SK-N-MC (cell line): Measurements from ENCODE around the gene CDRT4.

ENCODE experiments used
- DNase-seq: peaks from one replicate; pipeline ENCODE4 v3.0.0-alpha.2; 2011; ENCODE audit warnings: low read depth, low spot score
- H3K27ac ChIP-seq: fragments of 200-600 bp; sonication (generic); 2 replicates; pipeline ENCODE4 v1.5.1; 2016; ENCODE audit warnings: mixed run types
- H3K36me3 ChIP-seq: fragments of 200-600 bp; sonication (generic); 2 replicates; pipeline ENCODE4 v1.6.1; 2017; ENCODE audit warnings: antibody characterized with exemption, low read length, mixed read lengths; ENCODE audit not compliant: insufficient read depth
- H3K4me3 ChIP-seq: fragments of 200-600 bp; sonication (generic); 2 replicates; pipeline ENCODE4 v1.5.1; 2016
- H3K9ac ChIP-seq: fragments of 200-600 bp; sonication (generic); 2 replicates; pipeline ENCODE4 v1.8.0; 2017; ENCODE audit warnings: mixed run types, mixed read lengths; ENCODE audit not compliant: insufficient read length
- H3K9me3 ChIP-seq: fragments of 200-600 bp; sonication (generic); 2 replicates; pipeline ENCODE4 v1.6.1; 2017; ENCODE audit warnings: low read depth, mild to moderate bottlenecking, antibody characterized with exemption, low read length, moderate library complexity, mixed read lengths
- EZH2 ChIP-seq: fragments of 200-600 bp; sonication (generic); IDR thresholded peaks from one replicate; pipeline ENCODE4 v1.6.1; 2017; ENCODE audit warnings: antibody characterized with exemption
- FOXP2 ChIP-seq: optimal IDR thresholded peaks from 2 replicates; pipeline ENCODE3; 2011; ENCODE audit warnings: mild to moderate bottlenecking, moderate library complexity; ENCODE audit not compliant: insufficient read depth; ENCODE audit errors: extremely low read length, control extremely low read depth
- POLR2AphosphoS5 ChIP-seq: IDR thresholded peaks from 2 replicates; pipeline ENCODE4 v1.6.1; 2012; ENCODE audit warnings: mild to moderate bottlenecking, low read depth, low read length, borderline replicate concordance

Gene CDRT4

GRCh38 chr17:15456972-15457722 lies 10.3 kb downstream of the CDRT4 start:
- Histone ChIP-seq H3K4me3 (no peak overlapping the region), H3K36me3 (no peaks in the 10 kb centered on the region), H3K9ac (no peak overlapping the region), H3K9me3 (no peaks in the 10 kb centered on the region), H3K27ac (no peak overlapping the region)
- no peak for DNase-seq
- TF ChIP-seq FOXP2 = no peak
- TF ChIP-seq EZH2 = no peak
- no peak for TF ChIP-seq POLR2AphosphoS5

DNA sequence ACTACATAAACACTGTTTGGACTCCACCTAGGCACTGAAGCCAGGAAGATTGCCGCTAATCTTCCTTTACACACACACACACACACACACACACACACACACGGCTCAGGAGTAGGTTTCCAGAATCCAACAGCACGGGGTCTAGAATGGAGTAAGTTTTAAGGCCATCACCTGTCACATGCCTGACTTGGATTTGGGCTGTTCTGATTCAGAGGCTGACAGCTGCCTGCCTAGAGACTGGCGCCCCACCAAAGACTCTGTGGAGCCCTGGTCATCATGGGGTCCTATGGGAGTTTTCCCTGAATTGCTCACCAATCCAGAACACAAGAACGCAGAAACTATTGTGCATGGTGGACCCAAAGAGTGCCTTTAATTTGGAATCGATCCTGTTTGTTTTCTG lies 10.9 kb downstream of the CDRT4 start:
- Histone ChIP-seq H3K4me3 (no peak overlapping the region), H3K9me3 (no peaks in the 10 kb centered on the region), H3K36me3 (no peaks in the 10 kb centered on the region), H3K9ac (no peak overlapping the region), H3K27ac (no peak overlapping the region)
- TF ChIP-seq EZH2 = no peak
- TF ChIP-seq FOXP2 = no peak
- no peak for TF ChIP-seq POLR2AphosphoS5
- DNase-seq = no peak

- DNase-seq = no peak
- Histone ChIP-seq H3K36me3 (no peaks in the 10 kb centered on the region), H3K4me3 (no peak overlapping the region), H3K9me3 (no peaks in the 10 kb centered on the region), H3K9ac (no peak overlapping the region), H3K27ac (no peak overlapping the region)
- TF ChIP-seq EZH2 (no peak), FOXP2 (no peak), POLR2AphosphoS5 (no peak)
These were observed 13.1 kb downstream of the CDRT4 start for GRCh38 chr17:15454346-15454745.

DNA sequence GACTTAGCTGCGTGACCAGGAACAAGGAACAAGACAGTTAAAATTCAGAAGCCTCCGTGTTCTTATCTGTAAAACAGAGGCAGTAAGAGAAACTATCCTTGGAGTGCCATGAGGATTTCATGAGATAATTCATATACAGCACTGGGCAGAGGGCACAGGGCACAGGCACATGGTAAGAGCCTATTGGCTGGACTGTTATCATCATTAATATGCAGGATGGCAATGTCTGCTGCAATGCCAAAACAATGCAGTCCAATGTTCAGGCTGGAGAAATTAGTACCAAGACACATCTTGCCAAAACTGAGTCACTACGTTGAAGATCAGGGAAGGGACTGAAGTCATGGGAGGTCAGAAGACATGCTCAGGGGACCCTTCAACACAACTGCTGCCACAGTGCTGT lies 13.6 kb downstream of the CDRT4 start:
- DNase-seq = no peak
- Histone ChIP-seq H3K36me3 (no peaks in the 10 kb centered on the region), H3K4me3 (no peak overlapping the region), H3K27ac (no peak overlapping the region), H3K9ac (no peak overlapping the region), H3K9me3 (no peaks in the 10 kb centered on the region)
- no peak for TF ChIP-seq FOXP2
- no peak for TF ChIP-seq POLR2AphosphoS5
- no peak for TF ChIP-seq EZH2

DNA sequence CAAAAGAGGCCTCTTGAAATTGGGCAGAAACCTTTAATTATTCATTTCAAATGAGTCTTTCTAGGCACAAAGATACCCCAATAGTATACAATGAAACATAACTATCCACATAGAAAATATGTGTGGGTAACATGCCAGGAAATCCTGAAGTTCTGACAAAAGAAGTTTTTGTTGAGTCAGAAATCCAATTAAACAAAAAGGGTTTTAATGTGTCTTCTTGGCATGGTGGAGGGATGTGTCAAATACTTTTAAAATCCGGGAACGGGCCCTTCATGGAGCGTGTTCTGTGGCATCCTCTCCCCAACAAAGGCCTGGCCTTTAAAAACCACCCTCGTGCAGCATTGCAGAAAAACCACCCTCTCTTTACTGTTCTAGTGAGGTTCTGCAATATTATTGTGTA lies 14.2 kb downstream of the CDRT4 start:
- H3K4me3 ChIP-seq = no peak overlapping the region
- TF ChIP-seq POLR2AphosphoS5 (no peak), EZH2 (no peak), FOXP2 (no peak)
- no peak for DNase-seq
- no peaks in the 10 kb centered on the region for H3K36me3 ChIP-seq
- no peak overlapping the region for H3K9ac ChIP-seq
- no peaks in the 10 kb centered on the region for H3K9me3 ChIP-seq
- H3K27ac ChIP-seq = no peak overlapping the region

- DNase-seq = no peak
- TF ChIP-seq EZH2 (no peak), FOXP2 (no peak), POLR2AphosphoS5 (no peak)
- Histone ChIP-seq H3K36me3 (no peaks in the 10 kb centered on the region), H3K9me3 (no peaks in the 10 kb centered on the region), H3K9ac (no peak overlapping the region), H3K4me3 (no peak overlapping the region), H3K27ac (no peak overlapping the region)
These were observed 14.7 kb downstream of the CDRT4 start for GRCh38 chr17:15452746-15453145.

DNA sequence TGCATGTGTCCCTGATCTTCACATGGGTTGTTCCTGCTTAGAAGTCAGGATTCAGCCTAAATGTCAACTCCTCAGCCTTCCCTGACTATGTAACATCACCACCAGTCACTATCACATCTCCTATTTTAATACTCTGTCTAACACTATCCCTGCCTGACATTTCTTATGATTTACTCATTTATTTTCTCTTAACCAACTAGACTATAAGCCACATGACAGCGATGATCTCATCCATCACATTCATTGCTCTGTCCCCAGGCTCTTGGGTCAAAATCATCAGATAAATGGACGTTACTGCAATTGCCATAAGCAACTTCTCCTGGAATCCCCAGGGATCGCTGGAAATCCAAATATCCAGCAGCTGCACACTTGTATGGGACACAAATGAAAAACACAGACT lies 15.7 kb downstream of the CDRT4 start:
- no peak overlapping the region for H3K4me3 ChIP-seq
- no peaks in the 10 kb centered on the region for H3K36me3 ChIP-seq
- H3K27ac ChIP-seq = no peak overlapping the region
- no peak overlapping the region for H3K9ac ChIP-seq
- DNase-seq = no peak
- H3K9me3 ChIP-seq = no peaks in the 10 kb centered on the region
- TF ChIP-seq EZH2 (no peak), POLR2AphosphoS5 (no peak), FOXP2 (no peak)

DNA sequence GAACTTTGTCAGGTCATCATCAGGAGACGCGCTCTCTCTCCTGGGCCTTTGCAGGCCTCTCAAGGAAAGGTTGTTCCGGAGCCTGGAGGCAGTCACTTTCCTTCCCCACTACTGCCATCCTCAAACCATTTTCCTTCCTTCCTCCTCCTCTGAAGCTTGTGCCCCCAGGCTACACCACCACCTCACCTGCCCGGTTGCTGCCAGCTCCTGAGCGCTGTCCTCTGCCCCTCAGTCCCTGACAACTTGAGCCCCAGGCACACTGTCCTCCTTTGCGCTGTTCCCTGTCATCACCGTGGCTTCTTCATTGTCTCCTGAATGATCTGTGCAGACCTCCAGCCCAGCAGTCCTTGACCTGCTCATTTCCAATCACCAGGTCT lies 18.9 kb downstream of the CDRT4 start:
- Histone ChIP-seq H3K9me3 (no peaks in the 10 kb centered on the region), H3K27ac (no peak overlapping the region), H3K36me3 (no peaks in the 10 kb centered on the region), H3K4me3 (no peak overlapping the region), H3K9ac (no peak overlapping the region)
- DNase-seq = no peak
- TF ChIP-seq FOXP2 = no peak
- TF ChIP-seq POLR2AphosphoS5 = no peak
- no peak for TF ChIP-seq EZH2
